Measurements from ENCODE around the gene DPM3. TPM values are rescaled to one million over a fixed set of nuclear protein-coding genes. Genes with fewer than 3 reads are reported as not detected.
A peak's percentile ranks its signal among the peaks of the same experiment; 100 is the strongest.
"Not testable (repeated sequence)": the region's sequence is repeated elsewhere in the genome, so short reads cannot be mapped to it uniquely, and the experiment has no call there.

DPM3 gene, protein sequence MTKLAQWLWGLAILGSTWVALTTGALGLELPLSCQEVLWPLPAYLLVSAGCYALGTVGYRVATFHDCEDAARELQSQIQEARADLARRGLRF
- 86.9 and 101 TPM in 2 replicates for total RNA-seq (2014; rRNA removed)
- 144 TPM for polyA plus RNA-seq (2012)

DNA sequence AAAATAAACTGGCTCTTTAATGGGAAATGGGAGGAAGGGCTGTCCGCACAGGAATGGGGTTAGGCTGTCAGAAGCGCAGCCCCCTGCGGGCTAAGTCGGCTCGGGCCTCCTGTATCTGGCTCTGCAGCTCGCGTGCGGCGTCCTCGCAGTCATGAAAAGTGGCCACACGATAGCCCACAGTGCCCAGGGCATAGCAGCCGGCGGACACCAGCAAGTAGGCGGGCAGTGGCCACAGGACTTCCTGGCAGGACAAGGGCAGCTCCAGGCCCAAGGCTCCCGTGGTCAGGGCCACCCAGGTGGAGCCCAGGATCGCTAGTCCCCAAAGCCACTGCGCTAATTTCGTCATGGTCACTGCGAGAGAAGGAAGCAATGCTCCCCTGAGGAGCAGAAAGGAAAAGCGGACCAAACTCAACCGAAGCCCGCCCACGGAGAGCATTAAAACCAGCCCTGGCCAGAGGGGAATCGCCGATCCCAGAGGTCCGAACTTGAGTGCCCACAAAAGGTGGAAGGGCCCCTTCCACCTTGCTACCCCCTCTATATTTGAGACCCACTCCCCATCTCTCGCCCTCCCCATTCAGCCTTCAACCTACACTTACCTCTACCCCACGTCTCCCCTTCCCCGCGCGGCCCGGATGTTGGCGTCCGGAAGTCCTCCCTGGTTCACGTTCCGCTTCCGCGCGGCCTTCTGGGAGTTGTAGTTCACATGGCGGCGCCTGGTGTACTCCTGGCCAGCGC is at the start of gene DPM3:
TSS of gene DPM3 (minus strand) at position 637 of the 735 bp plus-strand sequence. CDS start at position 346, 291 bp downstream.
- DNase-seq (ENCODE audit: low read depth), result peak; percentile 69

DNA sequence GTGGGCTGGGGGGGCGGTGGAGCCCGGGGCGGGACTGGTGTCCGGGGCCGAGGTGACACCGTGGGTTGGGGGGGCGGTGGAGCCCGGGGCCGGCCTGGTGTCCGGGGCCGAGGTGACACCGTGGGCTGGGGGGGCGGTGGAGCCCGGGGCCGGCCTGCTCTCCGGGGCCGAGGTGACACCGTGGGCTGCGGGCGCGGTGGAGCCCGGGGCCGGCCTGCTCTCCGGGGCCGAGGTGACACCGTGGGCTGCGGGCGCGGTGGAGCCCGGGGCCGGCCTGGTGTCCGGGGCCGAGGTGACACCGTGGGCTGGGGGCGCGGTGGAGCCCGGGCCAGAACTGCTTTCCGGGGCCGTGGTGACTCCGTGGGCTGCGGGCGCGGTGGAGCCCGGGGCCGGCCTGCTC is 49.6 kb upstream of the DPM3 start:
- not testable (repeated sequence) for DNase-seq (ENCODE audit: low read depth)

DNA sequence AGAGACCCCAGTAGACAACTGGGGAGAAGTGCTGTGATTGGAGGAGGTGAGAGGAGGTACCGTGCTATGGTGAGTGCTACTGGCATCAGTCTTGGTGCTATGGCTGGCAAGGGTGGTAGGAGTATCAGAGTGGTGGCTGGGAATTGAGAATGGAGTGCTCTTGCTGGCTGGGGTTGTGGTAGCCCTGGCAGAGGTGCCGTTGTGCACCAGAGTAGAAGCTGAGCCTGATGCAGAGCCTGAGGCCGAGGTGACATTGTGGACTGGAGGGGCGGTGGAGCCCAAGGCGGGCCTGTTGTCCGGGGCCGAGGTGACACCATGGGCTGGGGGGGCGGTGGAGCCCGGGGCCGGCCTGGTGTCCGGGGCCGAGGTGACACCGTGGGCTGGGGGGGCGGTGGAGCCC is 47.9 kb upstream of the DPM3 start:
- no peak for DNase-seq (ENCODE audit: low read depth)

DNA sequence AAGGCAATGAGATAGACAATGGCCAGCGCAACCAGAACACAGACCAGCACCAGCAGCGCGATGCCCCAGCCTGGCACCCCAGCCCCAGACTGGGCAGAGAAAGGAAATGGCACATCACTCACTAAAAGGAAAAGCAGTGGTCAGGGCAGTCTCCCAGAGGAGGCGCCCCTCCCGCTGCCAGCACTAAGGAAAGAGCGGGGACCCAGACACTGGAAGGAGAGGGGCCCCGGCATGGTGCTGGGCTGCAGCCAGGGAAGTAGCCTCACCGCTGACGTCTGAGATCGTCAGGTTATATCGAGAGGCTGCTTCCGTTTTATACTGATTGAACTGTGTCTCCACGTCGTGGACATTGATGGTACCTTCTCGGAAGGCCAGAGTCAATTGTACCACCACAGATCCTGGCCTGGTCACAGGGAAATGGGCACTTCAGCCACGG is 47.1 kb upstream of the DPM3 start:
- DNase-seq (ENCODE audit: low read depth), result no peak

DNA sequence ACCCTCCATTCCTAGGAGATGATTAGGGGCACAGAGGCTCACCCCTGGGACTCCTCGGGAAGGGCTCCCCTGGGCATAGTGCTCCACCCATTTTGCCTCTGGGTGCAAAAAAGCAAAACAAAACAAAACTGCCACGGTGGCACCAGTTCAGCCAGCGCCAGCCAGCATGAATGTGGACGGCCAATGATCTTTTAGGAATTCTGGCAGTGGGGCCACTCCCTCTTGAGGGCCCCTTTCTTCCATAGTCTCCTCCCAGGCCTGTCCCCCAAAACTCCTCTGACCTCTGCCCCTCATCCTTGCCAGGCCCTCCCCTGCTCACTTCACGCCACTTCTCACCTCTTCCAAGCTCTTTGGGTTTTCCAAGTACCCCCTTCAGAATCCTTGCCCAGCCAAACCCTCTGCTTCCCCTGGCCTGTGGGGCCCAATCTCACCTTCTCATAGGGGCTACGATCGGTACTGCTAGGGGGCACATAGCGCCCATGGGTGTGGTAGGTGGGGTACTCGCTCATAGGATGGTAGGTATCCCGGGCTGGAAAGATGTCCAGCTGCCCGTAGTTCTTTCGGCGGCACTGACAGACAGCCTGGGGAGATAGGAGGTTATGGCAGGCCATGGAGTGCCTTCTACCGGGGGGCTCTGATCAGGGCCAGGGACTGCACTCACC is 46.6 kb upstream of the DPM3 start:
- DNase-seq (ENCODE audit: low read depth), result no peak

DNA sequence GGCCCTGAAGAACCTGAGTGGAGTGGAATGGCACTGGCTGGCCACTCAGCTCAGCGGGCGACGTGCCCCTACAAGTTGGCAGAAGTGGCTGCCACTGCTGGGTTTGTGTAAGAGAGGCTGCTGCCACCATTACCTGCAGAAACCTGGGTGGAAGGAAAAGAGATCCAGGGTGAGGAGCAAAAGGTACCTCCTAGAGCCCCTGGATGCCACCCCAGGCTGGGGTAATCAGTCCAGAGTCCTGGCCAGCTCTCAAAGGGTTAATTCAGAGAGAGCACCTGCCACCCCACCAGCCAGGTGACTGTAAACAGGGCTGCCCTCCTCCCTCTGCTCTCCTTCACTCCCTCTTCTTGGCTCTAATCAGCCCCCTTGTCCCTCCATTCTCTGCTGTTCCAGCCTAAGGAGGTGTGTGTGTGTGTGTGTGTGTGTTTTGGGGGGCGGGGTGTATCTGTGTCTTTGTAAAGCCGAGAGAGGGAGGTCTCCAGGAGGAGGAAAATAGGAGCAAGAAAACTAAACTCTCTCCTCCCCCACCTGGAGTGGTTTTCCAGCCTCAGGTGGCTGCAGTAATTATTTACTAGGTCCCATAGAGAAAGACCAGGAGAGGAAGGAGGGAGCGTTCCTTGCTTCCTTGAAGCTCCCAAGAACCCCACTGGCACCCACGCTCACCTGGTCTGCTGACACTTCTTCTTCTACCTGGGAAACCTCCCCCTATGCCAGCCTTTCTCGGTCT is 45.9 kb upstream of the DPM3 start:
- no peak for DNase-seq (ENCODE audit: low read depth)

DNA sequence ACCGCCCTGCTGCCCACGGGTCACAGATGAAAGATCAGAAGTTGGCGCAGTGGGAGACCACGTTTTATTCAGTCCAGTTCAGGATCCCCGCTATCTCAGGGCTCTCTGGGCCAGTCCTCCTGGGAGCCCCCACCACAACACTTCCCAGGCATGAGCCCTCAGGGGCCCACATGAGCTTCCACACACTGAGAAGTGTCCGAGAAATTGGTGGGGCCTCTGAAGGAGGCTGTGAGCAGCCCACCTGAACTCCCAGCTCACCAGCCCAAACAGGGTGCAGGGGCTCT is 45.4 kb upstream of the DPM3 start:
- no peak for DNase-seq (ENCODE audit: low read depth)

DNA sequence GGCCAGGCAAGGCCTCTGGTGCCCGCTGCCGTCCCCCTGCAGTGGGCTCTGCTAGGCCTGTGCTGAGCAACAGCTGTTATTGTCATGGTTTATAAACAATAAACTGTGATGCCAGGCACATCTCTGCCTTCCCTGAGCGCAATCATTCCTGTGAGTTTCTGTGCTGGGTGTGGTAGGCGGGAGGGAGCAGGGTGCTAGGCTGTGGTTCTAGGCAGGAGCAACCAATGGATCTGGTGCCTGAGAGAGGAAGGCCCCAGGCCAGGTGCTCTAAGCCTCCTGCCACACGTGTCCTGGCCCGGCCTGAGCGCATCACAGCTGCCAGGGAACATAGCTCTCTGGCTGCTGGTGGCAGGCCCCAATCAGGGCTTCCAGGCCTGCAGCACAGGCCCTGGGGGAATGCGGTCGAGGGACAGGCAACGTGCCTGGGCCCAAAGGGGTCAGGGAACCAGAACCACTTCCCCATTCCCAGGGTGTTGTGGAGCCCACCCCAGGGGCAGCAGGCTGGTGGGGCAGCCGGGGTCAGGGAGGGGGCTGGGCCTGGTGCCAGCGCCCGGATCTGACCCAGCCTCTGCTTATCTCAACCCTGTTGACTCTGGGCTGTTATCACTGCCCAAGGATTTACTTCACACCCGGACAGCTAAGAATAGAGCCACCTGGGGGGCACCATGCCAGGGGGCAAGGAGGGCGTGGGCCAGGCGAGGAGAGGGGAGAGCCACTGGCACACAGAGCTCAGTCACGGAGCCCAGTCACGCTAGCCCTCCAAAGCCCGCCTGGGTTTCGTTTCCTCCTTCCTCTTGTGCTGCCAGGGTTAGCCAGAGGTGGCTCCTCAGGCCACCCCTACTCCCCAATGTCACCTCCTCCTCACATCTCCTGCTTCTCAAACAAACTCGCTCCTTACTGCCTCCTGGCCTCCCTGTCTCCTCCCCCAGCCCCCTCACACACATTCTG is 44.8 kb upstream of the DPM3 start:
- DNase-seq (ENCODE audit: low read depth), result no peak

DNA sequence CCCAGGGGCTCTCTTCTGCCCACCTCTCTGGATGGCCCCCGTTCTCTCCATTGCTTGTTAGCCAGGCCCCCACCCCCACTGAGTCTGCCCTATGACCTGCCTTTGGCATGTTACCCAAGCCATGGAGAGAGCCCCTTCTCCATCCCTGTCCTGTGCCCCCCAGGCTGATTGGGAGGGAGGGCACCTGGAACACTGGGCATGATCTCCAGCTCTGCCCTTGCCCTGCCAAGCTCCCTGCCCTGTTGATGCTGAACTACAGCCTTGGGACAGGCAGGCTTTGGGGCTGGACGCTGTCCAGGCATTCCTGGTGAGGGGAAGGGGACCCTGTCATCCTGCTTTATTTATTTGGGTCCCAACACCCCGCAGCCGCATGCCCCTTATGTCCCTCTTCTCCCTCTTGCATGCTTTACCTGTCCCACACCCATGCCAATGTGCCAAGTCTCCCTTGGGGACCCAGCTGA is 44.0 kb upstream of the DPM3 start:
- no peak for DNase-seq (ENCODE audit: low read depth)

DNA sequence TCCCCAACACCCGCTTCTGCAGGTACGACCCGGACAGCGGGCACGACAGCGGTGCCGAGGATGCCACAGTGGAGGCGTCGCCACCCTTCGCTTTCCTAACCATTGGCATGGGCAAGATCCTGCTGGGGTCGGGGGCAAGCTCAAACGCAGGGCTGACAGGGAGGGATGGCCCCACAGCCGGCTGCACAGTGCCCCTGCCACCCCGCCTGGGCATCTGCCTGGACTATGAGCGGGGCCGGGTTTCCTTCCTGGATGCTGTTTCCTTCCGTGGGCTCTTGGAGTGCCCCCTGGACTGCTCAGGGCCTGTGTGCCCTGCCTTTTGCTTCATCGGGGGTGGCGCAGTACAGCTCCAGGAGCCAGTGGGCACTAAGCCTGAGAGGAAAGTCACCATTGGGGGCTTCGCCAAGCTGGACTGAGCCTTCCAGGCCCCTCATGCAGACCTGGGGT is 43.5 kb upstream of the DPM3 start:
- no peak for DNase-seq (ENCODE audit: low read depth)

DNA sequence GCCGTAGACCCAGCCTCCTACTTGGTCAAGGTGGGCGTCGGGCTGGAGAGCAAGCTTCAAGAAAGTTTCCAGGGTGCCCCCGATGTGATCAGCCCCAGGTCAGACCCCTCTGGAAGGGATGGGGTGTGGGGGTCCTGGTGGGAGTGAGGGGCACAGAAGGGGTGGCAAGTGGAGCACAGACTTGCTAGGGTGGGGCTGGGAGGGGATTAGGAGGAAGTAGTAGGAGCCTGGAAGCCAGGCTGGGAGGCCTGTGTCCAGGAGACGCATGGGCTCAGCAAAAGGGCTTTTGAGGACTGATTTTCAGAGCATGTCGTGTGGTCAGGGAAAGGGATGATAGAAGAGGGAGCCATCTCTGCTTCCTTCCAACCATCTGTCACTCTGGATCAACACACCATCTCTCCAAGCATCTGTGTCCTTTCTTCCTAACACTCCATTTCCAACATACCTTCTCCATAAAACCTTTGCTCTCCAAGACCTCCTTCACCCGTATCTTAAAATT is 41.8 kb upstream of the DPM3 start:
- no peak for DNase-seq (ENCODE audit: low read depth)

DNA sequence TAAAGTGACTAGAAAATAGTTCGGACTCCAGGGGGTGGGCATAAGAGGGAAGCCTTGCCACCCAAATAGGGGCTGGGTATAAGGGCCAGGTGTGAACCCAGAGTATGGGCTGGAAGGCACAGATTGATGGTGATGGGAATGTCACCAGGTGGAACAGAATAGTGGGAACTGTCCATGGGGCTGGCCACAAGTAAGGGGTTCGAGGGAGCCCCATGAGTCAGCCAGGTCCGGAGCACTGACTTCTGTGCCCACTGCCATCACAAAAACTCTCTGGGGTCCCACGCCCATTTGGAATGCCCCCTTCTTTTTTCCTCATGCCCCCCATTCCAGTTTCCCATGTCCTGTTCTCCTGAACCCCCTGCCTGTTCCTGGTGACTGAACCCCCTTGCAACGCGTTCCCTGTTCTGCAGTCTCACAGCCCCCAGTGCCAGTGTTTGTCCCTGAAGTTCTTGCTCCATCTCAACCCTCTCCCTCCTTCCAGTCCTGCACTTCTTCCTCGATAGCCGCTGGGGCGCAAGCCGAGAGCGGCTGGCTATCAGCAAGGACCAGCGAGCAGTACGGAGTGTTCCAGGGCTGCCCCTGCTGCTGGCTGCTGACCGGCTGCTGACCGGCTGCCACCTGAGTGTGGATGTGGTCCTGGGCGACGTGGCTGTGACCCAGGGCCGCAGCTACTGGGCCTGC is 41.2 kb upstream of the DPM3 start:
- DNase-seq (ENCODE audit: low read depth), result no peak

DNA sequence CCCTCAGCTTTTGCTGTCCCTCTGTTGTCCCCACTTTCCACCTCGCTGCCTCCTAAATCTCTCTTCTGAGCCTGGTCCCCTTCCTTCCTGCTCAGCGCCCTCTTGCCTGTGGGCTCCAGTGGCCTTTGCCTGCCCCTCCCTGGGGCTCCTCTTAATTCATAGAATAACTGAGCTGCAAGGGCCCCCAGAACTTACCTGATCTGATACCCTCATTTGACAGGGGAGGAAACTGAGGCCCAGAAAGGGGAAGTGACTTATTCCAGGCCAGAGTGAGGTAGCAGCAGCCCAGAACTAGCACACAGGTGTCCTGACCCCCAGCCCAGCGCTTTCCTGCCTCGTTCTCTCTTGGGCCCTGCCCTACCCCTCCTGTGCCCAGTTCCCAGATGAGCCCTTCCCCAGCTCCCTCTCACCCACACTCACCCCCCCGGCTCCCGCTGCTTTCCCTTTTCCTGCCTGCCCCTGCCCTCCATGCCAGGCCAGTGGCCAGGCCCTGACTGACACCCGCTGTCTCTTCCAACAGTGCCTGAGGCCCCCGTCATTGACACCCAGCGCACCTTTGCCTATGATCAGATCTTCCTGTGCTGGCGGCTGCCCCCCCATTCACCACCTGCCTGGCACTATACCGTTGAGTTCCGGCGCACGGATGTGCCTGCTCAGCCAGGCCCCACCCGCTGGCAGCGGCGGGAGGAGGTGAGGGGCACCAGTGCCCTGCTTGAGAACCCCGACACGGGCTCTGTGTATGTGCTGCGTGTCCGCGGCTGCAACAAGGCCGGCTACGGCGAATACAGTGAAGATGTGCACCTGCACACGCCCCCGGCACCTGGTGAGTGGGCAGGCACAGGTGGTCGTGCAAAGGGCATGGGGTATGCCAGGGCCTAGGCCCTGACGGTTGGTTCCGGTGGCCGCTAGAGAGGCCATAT is 39.0 kb upstream of the DPM3 start:
- no peak for DNase-seq (ENCODE audit: low read depth)

DNA sequence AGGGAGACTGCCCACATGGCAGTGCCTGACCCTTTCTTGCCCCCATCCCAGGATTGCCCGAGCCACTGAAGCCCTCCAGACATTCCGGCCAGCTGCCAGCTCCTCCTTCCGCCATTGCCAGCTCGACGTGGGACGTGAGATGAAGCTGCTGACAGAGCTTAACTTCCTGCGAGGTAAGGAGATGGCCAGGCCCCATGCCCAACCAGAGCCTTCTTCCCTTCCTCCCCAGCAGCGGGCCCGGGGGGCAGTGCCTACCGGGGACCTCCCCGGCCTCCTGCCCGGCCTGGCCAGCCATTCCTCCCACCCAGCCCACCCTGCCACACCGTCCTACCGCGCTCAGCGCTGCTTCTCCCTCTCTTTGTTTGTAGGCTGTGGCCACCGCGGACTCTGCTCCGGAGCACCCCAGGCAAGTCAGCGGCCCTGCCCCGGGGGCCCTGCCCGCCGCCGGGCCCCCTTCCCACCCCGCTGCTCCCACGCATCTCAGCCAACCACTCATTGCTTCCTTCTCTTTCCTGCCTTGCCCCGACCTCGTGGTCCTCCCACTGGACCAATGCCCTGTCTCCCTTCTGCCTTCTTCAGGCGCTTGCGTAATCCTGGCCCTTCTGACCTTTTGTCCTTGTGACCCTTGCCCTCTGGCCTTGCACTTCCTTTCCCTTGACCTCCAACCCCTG is 38.2 kb upstream of the DPM3 start:
- no peak for DNase-seq (ENCODE audit: low read depth)

DNA sequence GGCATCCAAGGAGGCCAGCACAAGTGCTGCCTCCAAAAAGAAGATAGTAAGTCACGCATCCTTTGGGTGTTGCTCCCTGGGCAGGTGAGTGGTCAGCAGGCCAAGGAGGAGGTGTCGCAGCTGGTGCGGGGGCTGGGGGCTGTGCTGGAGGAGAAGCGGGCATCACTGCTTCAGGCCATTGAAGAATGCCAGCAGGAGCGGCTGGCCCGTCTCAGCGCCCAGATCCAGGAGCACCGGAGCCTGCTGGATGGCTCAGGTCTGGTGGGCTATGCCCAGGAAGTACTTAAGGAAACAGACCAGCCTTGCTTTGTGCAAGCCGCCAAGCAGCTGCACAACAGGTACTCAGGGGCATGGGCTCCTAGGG is 37.6 kb upstream of the DPM3 start:
- no peak for DNase-seq (ENCODE audit: low read depth)

DNA sequence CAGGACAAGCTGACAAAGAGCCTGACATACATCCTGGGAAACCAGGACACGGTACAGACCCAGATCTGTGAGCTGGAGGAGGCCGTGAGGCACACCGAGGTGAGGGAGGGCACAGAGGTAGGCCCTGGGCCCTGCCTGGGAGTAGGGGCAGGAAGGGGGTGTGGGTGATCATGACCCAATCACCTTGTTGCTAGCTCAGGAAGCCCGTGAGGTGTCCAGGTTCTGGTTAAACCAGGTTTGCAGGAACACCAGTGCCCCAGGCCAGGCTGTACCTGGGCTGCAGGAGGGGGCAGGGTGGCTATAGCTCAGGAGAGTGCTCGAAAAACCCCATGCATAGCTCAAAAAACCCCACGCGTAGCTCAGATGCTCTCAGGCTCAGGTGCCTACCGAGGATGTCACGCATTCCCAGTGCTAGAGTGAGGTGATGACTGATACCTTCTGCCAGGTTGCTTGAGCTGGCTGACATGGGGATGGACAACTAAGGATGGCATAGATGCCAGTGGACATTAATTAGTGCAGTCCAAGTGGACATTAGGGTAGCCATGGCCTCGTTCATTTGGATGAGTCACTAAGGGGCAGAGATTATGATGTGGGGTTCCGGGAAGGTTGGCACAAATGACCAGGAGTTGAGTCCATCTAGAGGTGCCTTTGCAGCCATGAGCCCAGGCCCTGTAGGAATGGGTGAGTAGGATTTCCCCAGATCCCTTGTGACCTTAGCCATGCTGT is 37.0 kb upstream of the DPM3 start:
- DNase-seq (ENCODE audit: low read depth), result no peak

DNA sequence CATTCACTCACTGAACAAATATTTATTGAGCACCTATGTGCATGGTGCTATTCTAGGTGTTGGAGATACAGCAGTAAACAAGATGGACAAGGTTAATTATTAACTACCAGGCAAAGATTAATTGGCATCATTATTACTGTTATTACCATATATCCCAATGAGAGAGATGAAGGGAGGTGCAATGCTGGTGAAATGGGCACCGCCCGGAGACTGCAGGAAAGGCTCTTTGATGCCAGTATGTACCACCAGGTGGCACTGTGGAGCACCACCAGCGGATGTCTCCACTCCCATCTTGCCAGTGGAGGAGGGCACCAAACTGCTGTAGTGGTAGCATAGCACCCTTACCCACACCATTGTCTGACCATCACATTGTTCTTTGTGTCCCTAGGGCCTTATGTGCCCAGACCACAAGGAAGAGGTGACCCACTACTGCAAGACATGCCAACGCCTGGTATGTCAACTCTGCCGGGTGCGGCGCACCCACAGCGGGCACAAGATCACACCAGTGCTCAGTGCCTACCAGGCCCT is 36.3 kb upstream of the DPM3 start:
- peak; percentile 67 for DNase-seq (ENCODE audit: low read depth)

DNA sequence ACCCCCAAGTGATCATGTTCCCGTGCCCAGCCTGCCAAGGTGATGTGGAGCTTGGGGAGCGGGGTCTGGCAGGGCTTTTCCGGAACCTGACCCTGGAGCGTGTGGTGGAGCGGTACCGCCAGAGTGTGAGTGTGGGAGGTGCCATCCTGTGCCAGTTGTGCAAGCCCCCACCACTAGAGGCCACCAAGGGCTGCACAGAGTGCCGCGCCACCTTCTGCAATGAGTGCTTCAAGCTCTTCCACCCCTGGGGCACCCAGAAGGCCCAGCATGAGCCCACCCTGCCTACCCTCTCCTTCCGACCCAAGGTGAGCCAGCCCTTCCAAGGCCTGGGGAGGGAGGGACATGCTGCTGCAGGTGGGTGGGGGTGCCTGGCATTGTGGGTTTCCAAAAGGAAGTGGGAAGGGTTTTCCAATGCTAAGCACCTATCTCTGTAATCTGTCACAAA is 35.6 kb upstream of the DPM3 start:
- peak; percentile 10 for DNase-seq (ENCODE audit: low read depth)
